HEK293T (cell line): ENCODE results near the gene KCNJ10.

ENCODE experiments used
- CTCF ChIA-PET: fragments of 350-600 bp; formaldehyde crosslinking; extraction: SDS; loops from one replicate; lab custom pipeline; 2021; ENCODE audit warnings: antibody characterized with exemption, inconsistent platforms; lab: Yijun Ruan, JAX
- POLR2A ChIA-PET: fragments of 350-600 bp; formaldehyde crosslinking; extraction: SDS; loops from one replicate; lab custom pipeline; 2020; ENCODE audit warnings: antibody characterized with exemption, inconsistent platforms; lab: Yijun Ruan, JAX
- DNase-seq: peaks from one replicate; pipeline ENCODE4 v3.0.0; 2012; ENCODE audit warnings: mixed read lengths; ENCODE audit errors: extremely low spot score
- ARNT ChIP-seq: fragments of 450-650 bp; IDR thresholded peaks from 2 replicates; pipeline ENCODE4 v1.6.1; 2017; ENCODE audit warnings: mild to moderate bottlenecking
- BHLHE40 ChIP-seq: fragments of 450-650 bp; IDR thresholded peaks from 2 replicates; pipeline ENCODE4 v1.6.1; 2016; ENCODE audit warnings: mild to moderate bottlenecking, moderate library complexity, borderline replicate concordance
- CTBP1 ChIP-seq: fragments of 450-650 bp; IDR thresholded peaks from 2 replicates; pipeline ENCODE4 v1.6.1; 2016; ENCODE audit warnings: borderline replicate concordance
- ELF4 ChIP-seq: fragments of 450-650 bp; IDR thresholded peaks from 2 replicates; pipeline ENCODE4 v1.6.1; 2017; ENCODE audit warnings: antibody characterized with exemption
- FOXA1 ChIP-seq: fragments of 450-650 bp; IDR thresholded peaks from 2 replicates; pipeline ENCODE4 v1.6.1; 2016; ENCODE audit warnings: mild to moderate bottlenecking
- FOXK2 ChIP-seq: fragments of 450-650 bp; IDR thresholded peaks from 2 replicates; pipeline ENCODE4 v1.6.1; 2016; ENCODE audit warnings: mild to moderate bottlenecking
- FOXM1 ChIP-seq: fragments of 450-650 bp; IDR thresholded peaks from 2 replicates; pipeline ENCODE4 v1.6.1; 2017; ENCODE audit warnings: mild to moderate bottlenecking, borderline replicate concordance
- HDGF ChIP-seq: fragments of 450-650 bp; IDR thresholded peaks from 2 replicates; pipeline ENCODE4 v1.6.1; 2017; ENCODE audit warnings: antibody characterized with exemption, borderline replicate concordance
- L3MBTL2 ChIP-seq: fragments of 450-650 bp; conservative IDR thresholded peaks from 2 replicates; pipeline ENCODE4 v1.6.1; 2016; ENCODE audit warnings: mild to moderate bottlenecking
- LEF1 ChIP-seq: fragments of 450-650 bp; IDR thresholded peaks from 2 replicates; pipeline ENCODE4 v1.6.1; 2017; ENCODE audit warnings: mild to moderate bottlenecking, borderline replicate concordance
- NFRKB ChIP-seq: fragments of 450-650 bp; IDR thresholded peaks from 2 replicates; pipeline ENCODE4 v1.6.1; 2016; ENCODE audit warnings: mild to moderate bottlenecking, moderate library complexity
- SP1 ChIP-seq: fragments of 450-650 bp; IDR thresholded peaks from 2 replicates; pipeline ENCODE4 v1.6.1; 2017
- SUZ12 ChIP-seq: fragments of 450-650 bp; IDR thresholded peaks from 2 replicates; pipeline ENCODE4 v1.6.1; 2016; ENCODE audit warnings: mild to moderate bottlenecking
- TARDBP ChIP-seq: fragments of 450-650 bp; IDR thresholded peaks from 2 replicates; pipeline ENCODE4 v1.6.1; 2016
- ZNF384 ChIP-seq: fragments of 450-650 bp; IDR thresholded peaks from 2 replicates; pipeline ENCODE4 v1.6.1; 2016
- TF ChIP-seq, protein P1 (sequence below): fragments of 450-650 bp; IDR thresholded peaks from 2 replicates; pipeline ENCODE4 v1.6.1; 2016

Gene KCNJ10

GRCh38 chr1:160018900-160019299 is 51.1 kb downstream of the KCNJ10 start:
- POLR2A ChIA-PET = interaction anchor here (0.7 kb wide), 1 partner anchor 11 kb away, joined by 3 read pairs; no protein-coding TSS in a partner anchor
- DNase-seq = no peak
- TF ChIP-seq FOXM1 (no peak), SP1 (no peak), TARDBP (no peak), CTBP1 (no peak), ARNT (no peak), ELF4 (no peak), BHLHE40 (no peak), NFRKB (no peak), ZNF384 (no peak), FOXA1 (no peak), HDGF (no peak)
- TF ChIP-seq, protein P1, sequence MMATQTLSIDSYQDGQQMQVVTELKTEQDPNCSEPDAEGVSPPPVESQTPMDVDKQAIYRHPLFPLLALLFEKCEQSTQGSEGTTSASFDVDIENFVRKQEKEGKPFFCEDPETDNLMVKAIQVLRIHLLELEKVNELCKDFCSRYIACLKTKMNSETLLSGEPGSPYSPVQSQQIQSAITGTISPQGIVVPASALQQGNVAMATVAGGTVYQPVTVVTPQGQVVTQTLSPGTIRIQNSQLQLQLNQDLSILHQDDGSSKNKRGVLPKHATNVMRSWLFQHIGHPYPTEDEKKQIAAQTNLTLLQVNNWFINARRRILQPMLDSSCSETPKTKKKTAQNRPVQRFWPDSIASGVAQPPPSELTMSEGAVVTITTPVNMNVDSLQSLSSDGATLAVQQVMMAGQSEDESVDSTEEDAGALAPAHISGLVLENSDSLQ = no peak
- CTCF ChIA-PET = interaction anchor here (1.8 kb wide), 1 partner anchor 12 kb away, joined by 6 read pairs; no protein-coding TSS in a partner anchor

DNA sequence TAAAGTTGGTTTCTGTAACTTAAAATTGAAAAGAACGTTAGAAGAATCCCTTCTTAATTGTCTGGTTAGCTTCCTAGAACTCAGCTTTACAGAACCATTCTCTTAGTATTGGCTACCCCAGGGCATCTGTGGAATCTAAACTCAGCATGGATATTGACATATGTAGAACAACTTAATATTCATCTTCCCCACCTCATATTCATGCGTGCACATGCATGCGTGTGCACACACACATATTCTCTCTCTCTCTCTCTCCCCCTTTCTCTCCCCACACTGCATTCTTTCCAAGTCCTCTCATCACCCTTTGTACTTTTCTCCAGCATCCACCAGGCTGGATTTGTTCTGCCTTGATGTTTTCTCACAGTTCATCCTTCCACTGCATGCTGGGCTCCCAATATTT is 51.6 kb downstream of the KCNJ10 start:
- no peak for TF ChIP-seq ZNF384
- no peak for TF ChIP-seq FOXM1
- no peak for TF ChIP-seq BHLHE40
- no peak for TF ChIP-seq LEF1
- no peak for TF ChIP-seq FOXA1
- TF ChIP-seq NFRKB = no peak
- no peak for TF ChIP-seq FOXK2
- TF ChIP-seq TARDBP = no peak
- TF ChIP-seq SP1 = no peak
- no peak for TF ChIP-seq HDGF
- TF ChIP-seq, protein P1 = no peak
- no peak for TF ChIP-seq L3MBTL2
- no peak for TF ChIP-seq CTBP1
- no peak for TF ChIP-seq SUZ12
- no peak for DNase-seq
- CTCF ChIA-PET = interaction anchor here (1.8 kb wide), 1 partner anchor 11 kb away, joined by 6 read pairs; no protein-coding TSS in a partner anchor
- POLR2A ChIA-PET = interaction anchor here (0.7 kb wide), 1 partner anchor 12 kb away, joined by 3 read pairs; no protein-coding TSS in a partner anchor

DNA sequence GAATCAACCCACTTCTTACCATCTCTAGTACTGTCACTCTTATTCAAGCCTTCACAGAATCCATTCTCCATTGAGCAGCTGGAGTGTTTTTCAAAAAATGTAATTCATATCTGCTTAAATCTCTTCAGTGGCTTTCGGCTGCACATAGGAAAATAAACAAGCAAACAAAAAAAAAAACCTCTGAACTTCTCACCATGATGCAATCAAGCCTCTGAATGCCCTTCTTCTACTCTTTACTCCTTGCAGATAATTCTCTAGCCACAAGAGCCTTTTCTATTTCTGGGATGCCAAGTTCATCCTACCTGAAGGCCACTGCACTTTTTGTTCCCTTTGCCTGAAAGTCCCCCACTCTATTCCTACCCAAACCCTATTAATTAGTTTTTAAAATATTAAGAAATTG is 52.4 kb downstream of the KCNJ10 start:
- TF ChIP-seq NFRKB = no peak
- TF ChIP-seq ARNT = no peak
- TF ChIP-seq ELF4 = no peak
- TF ChIP-seq TARDBP = no peak
- no peak for TF ChIP-seq FOXA1
- no peak for TF ChIP-seq FOXK2
- TF ChIP-seq ZNF384 = no peak
- TF ChIP-seq BHLHE40 = no peak
- no peak for TF ChIP-seq SP1
- no peak for TF ChIP-seq LEF1
- no peak for TF ChIP-seq FOXM1
- TF ChIP-seq SUZ12 = no peak
- no peak for TF ChIP-seq HDGF
- TF ChIP-seq L3MBTL2 = no peak
- no peak for DNase-seq
- ChIA-PET POLR2A (no interaction called here), CTCF (interaction anchor here (1.8 kb wide), 1 partner anchor 10 kb away, joined by 6 read pairs; no protein-coding TSS in a partner anchor)

- ChIA-PET CTCF (no interaction called here), POLR2A (no interaction called here)
- TF ChIP-seq FOXK2 (no peak), LEF1 (no peak), NFRKB (no peak), ELF4 (no peak), ZNF384 (no peak), SUZ12 (no peak), ARNT (no peak), CTBP1 (no peak), FOXA1 (no peak), HDGF (no peak), FOXM1 (no peak)
- no peak for DNase-seq
Observed at GRCh38 chr1:160011781-160012180, 58.2 kb downstream of the KCNJ10 start.

- TF ChIP-seq, protein P1 = no peak
- TF ChIP-seq ZNF384 (no peak), SUZ12 (no peak), L3MBTL2 (no peak), CTBP1 (no peak)
- DNase-seq = no peak
- CTCF ChIA-PET = no interaction called here
- POLR2A ChIA-PET = no interaction called here
Observed at GRCh38 chr1:160009801-160010200, 60.2 kb downstream of the KCNJ10 start.

- POLR2A ChIA-PET = no interaction called here
- no peak for DNase-seq
Observed at GRCh38 chr1:160009081-160009480, 60.9 kb downstream of the KCNJ10 start.

More at GRCh38 chr1:160009081-160009480, 60.9 kb downstream of the KCNJ10 start:
- CTCF ChIA-PET = interaction anchor here (3.6 kb wide), 1 partner anchor 210 kb away, joined by 33 read pairs; no protein-coding TSS in a partner anchor
- TF ChIP-seq ELF4 = no peak
